ENCODE data around the gene ALK.

Gene ALK

GRCh38 chr2:29611261-29611660, 310.1 kb downstream of the ALK start:
- no peaks in the 10 kb centered on the region for H4K20me1 ChIP-seq (ENCODE audit: insufficient read depth, low read length)
- no peaks in the 10 kb centered on the region for H3K27me3 ChIP-seq (replicated peaks; ENCODE audit: insufficient read depth, low read length)
- TF ChIP-seq CTCF (IDR thresholded peaks at IDR 0.05; ENCODE audit: low read length) = no peak
- no peak for TF ChIP-seq EZH2 (optimal IDR thresholded peaks at IDR 0.05; ENCODE audit: low read depth, low read length)
- TF ChIP-seq EZH2phosphoT487 (IDR thresholded peaks at IDR 0.05; ENCODE audit: low read length) = no peak
- H3K4me3 ChIP-seq (ENCODE audit: low read length) = no peak overlapping the region
- DNase-seq = no peak
- no peak overlapping the region for H3K27ac ChIP-seq (ENCODE audit: low read length)
- H2AFZ ChIP-seq (ENCODE audit: low read length) = no peak overlapping the region
- no peak overlapping the region for H3K4me2 ChIP-seq (ENCODE audit: low read depth, low read length)
- no peaks in the 10 kb centered on the region for H3K9me3 ChIP-seq (replicated peaks; ENCODE audit: insufficient read depth, low read length)
- no peaks in the 10 kb centered on the region for H3F3A ChIP-seq (ENCODE audit: insufficient read depth, low read length)
- H3K36me3 ChIP-seq (replicated peaks; ENCODE audit: insufficient read depth, low read length) = no peaks in the 10 kb centered on the region
- H3K79me2 ChIP-seq (ENCODE audit: low read length) = no peaks in the 10 kb centered on the region
- no peaks in the 10 kb centered on the region for H3K9me2 ChIP-seq (replicated peaks; ENCODE audit: insufficient read depth, low read length)
- H3K4me1 ChIP-seq (ENCODE audit: low read length) = no peaks in the 10 kb centered on the region
- no peak overlapping the region for H3K9ac ChIP-seq (ENCODE audit: low read length)

GRCh38 chr2:29610569-29610968, 310.8 kb downstream of the ALK start:
- H3K9me3 ChIP-seq (replicated peaks; ENCODE audit: insufficient read depth, low read length) = no peaks in the 10 kb centered on the region
- no peaks in the 10 kb centered on the region for H3K9me2 ChIP-seq (replicated peaks; ENCODE audit: insufficient read depth, low read length)
- no peak overlapping the region for H3K9ac ChIP-seq (ENCODE audit: low read length)
- H3K4me2 ChIP-seq (ENCODE audit: low read depth, low read length) = no peak overlapping the region
- no peak overlapping the region for H2AFZ ChIP-seq (ENCODE audit: low read length)
- no peaks in the 10 kb centered on the region for H4K20me1 ChIP-seq (ENCODE audit: insufficient read depth, low read length)
- H3K27me3 ChIP-seq (replicated peaks; ENCODE audit: insufficient read depth, low read length) = no peaks in the 10 kb centered on the region
- H3K4me3 ChIP-seq (ENCODE audit: low read length) = no peak overlapping the region
- TF ChIP-seq EZH2 (optimal IDR thresholded peaks at IDR 0.05; ENCODE audit: low read depth, low read length) = no peak
- TF ChIP-seq EZH2phosphoT487 (IDR thresholded peaks at IDR 0.05; ENCODE audit: low read length) = no peak
- TF ChIP-seq CTCF (IDR thresholded peaks at IDR 0.05; ENCODE audit: low read length) = no peak
- no peak for DNase-seq
- no peaks in the 10 kb centered on the region for H3K79me2 ChIP-seq (ENCODE audit: low read length)
- no peaks in the 10 kb centered on the region for H3K4me1 ChIP-seq (ENCODE audit: low read length)
- H3F3A ChIP-seq (ENCODE audit: insufficient read depth, low read length) = no peaks in the 10 kb centered on the region
- H3K27ac ChIP-seq (ENCODE audit: low read length) = no peak overlapping the region
- H3K36me3 ChIP-seq (replicated peaks; ENCODE audit: insufficient read depth, low read length) = no peaks in the 10 kb centered on the region

- Histone ChIP-seq H4K20me1 (ENCODE audit: insufficient read depth, low read length) (no peaks in the 10 kb centered on the region), H3K9ac (ENCODE audit: low read length) (no peak overlapping the region), H3K4me2 (ENCODE audit: low read depth, low read length) (no peak overlapping the region), H3K9me2 (replicated peaks; ENCODE audit: insufficient read depth, low read length) (no peaks in the 10 kb centered on the region), H3K9me3 (replicated peaks; ENCODE audit: insufficient read depth, low read length) (no peaks in the 10 kb centered on the region), H2AFZ (ENCODE audit: low read length) (no peak overlapping the region), H3K36me3 (replicated peaks; ENCODE audit: insufficient read depth, low read length) (no peaks in the 10 kb centered on the region), H3K27ac (ENCODE audit: low read length) (no peak overlapping the region), H3K4me3 (ENCODE audit: low read length) (no peak overlapping the region), H3K27me3 (replicated peaks; ENCODE audit: insufficient read depth, low read length) (no peaks in the 10 kb centered on the region), H3F3A (ENCODE audit: insufficient read depth, low read length) (no peaks in the 10 kb centered on the region), H3K4me1 (ENCODE audit: low read length) (no peaks in the 10 kb centered on the region), H3K79me2 (ENCODE audit: low read length) (no peaks in the 10 kb centered on the region)
- DNase-seq = no peak
- no peak for TF ChIP-seq EZH2 (optimal IDR thresholded peaks at IDR 0.05; ENCODE audit: low read depth, low read length)
- no peak for TF ChIP-seq EZH2phosphoT487 (IDR thresholded peaks at IDR 0.05; ENCODE audit: low read length)
- TF ChIP-seq CTCF (IDR thresholded peaks at IDR 0.05; ENCODE audit: low read length) = no peak
These were observed 314.4 kb downstream of the ALK start for GRCh38 chr2:29607038-29607420.
